ENCODE results near the gene LZTS2.
A peak's percentile ranks its signal among the peaks of the same experiment; 100 is the strongest.

The LZTS2 gene

DNA sequence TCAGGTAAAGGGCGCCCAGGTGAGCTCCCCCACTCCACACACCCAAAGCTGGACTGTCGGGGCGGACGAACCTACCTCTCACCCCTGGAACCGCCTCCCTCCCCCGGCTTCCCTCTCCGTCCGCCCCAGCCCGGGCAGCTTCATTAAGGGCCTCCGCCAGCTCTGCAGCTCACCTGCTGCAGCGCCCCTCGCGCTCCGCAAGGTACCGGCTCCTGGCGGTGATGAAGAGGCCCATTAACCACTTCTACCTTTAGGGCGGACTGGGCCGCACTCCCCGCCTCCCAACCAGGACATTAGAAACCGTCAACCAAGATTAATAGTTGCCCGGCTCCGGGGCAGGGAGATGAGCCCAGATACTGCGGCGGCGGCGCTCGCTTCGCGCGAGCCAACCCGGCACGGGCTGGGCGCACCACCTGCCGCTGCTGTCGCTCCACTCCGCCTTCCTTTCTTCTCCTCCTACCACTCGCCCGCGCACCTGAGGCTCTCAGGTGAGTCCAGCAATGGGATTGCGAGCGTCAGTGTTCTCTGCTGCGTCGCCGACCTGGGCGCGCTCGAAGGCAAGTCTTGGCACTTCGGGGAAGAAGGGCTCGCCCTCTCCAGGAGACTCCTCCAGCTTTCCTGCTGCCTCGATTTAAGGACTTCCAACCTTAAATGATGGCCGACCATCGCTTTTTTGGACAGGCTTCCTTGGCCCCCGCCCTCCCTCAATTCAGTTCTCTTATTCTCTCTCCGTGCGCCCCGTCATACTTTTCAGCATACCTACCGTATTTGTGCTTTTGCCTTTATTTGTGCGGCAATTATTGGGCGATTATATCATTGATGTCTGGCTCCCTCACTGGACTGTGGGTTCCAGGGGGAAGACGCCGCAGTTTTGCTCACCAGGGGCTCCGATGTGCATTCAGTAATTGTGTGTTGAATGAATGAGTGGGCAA, 48.6 kb downstream of the LZTS2 start:
- DNase-seq (ENCODE audit: low read depth): no peak
- TF ChIP-seq, protein P1, sequence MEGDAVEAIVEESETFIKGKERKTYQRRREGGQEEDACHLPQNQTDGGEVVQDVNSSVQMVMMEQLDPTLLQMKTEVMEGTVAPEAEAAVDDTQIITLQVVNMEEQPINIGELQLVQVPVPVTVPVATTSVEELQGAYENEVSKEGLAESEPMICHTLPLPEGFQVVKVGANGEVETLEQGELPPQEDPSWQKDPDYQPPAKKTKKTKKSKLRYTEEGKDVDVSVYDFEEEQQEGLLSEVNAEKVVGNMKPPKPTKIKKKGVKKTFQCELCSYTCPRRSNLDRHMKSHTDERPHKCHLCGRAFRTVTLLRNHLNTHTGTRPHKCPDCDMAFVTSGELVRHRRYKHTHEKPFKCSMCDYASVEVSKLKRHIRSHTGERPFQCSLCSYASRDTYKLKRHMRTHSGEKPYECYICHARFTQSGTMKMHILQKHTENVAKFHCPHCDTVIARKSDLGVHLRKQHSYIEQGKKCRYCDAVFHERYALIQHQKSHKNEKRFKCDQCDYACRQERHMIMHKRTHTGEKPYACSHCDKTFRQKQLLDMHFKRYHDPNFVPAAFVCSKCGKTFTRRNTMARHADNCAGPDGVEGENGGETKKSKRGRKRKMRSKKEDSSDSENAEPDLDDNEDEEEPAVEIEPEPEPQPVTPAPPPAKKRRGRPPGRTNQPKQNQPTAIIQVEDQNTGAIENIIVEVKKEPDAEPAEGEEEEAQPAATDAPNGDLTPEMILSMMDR (IDR thresholded peaks at IDR 0.05; ENCODE audit: control insufficient read depth, extremely low read depth, insufficient read depth): no peak
- H3K4me3 ChIP-seq (ENCODE audit: low read depth, low read length): no peak overlapping the region

DNA sequence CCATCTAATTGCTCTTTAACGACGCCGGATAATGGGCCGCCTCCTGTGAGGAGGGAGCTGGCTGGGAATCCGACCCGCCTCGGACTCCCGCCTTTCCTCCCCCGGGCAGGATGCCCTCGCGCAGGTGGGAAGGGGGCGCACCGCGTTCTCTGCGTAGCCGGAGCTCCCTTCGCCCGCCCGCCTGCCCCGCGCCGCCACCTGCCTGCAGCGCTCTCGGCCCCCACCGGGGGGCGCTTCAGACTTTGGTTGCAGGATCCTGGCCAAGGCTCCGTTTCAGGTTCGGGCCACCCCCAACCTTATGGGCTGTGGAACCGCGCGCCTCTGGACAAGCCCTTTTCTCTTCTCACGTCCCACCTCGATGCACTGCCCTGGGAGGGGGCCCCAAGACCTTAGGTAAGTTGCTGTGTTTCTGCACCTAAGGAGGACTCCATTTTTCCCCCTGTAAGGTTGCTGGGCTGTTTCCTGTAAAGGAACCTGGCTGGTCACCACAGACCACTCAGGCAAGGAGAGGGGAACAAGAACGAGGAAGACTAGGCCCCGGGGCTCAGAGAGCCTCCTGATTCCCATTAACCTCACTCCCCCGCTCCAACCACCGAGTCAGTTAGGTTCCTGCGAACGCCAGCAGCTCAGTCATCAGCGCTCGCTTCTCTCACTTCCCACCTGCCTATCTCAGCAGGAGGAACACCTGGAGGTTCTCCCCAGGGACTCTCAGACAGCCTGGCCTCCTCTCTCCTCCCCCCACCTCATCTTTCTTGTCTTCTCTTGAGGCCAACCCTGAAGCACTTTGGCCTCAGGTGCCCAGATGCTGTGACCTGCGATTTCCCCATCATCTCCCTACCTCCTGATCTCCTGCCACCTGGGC, 50.8 kb downstream of the LZTS2 start:
- H3K4me3 ChIP-seq (ENCODE audit: low read depth, low read length): peak overlapping the region; percentile 39
- TF ChIP-seq, protein P1 (IDR thresholded peaks at IDR 0.05; ENCODE audit: control insufficient read depth, extremely low read depth, insufficient read depth): peak; percentile 54
- no peak for DNase-seq (ENCODE audit: low read depth)

- TF ChIP-seq, protein P1 (IDR thresholded peaks at IDR 0.05; ENCODE audit: control insufficient read depth, extremely low read depth, insufficient read depth): no peak
- H3K4me3 ChIP-seq (ENCODE audit: low read depth, low read length): no peak overlapping the region
- DNase-seq (ENCODE audit: low read depth): no peak
These were observed 52.7 kb downstream of the LZTS2 start for GRCh38 chr10:101052285-101052684.

DNA sequence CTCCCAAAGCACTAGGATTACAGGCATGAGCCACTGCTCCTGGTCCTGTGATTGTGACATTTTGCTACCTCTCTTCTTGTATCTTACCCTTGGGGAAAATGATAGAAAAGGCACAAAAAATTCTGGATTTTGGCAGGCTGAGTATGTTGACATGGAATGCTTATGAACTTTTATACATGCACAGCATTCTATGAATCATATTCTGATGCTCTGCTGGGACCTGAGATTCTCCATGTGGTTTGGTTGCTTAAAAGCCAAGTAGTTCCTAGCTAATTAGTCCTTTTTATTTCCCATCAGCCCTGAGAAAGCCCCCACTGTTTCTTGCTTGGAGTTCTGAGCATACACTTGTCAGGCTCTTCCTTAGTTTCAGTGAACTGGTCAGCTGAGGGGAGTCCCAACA, 53.9 kb downstream of the LZTS2 start:
- TF ChIP-seq, protein P1 (IDR thresholded peaks at IDR 0.05; ENCODE audit: control insufficient read depth, extremely low read depth, insufficient read depth): no peak
- H3K4me3 ChIP-seq (ENCODE audit: low read depth, low read length): no peak overlapping the region
- DNase-seq (ENCODE audit: low read depth): no peak

GRCh38 chr10:101054351-101054750, 54.7 kb downstream of the LZTS2 start:
- TF ChIP-seq, protein P1 (IDR thresholded peaks at IDR 0.05; ENCODE audit: control insufficient read depth, extremely low read depth, insufficient read depth): no peak
- no peak for DNase-seq (ENCODE audit: low read depth)
- H3K4me3 ChIP-seq (ENCODE audit: low read depth, low read length): no peak overlapping the region

DNA sequence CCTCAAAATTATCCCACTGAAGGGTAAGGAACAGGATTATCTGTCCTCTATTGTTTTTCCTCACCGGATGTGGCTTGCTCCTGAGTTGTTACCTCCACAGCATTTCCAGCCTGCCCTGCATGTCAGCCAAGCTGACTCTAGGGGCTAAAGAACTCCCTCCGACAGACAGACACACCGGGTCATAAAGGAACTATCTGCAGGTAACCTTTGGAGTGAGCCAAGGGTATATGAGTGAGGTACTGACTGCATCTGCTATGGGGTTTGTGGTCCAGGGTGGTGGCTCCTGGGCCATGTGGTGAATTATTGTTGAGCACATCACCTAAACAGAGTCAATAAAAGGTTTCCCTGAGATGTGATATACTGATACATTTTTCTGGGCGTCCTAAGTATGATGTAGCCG, 55.3 kb downstream of the LZTS2 start:
- TF ChIP-seq, protein P1 (IDR thresholded peaks at IDR 0.05; ENCODE audit: control insufficient read depth, extremely low read depth, insufficient read depth): no peak

More for the DNA sequence above, 55.3 kb downstream of the LZTS2 start:
- H3K4me3 ChIP-seq (ENCODE audit: low read depth, low read length): no peak overlapping the region
- no peak for DNase-seq (ENCODE audit: low read depth)

Measured in LNCaP clone FGC (cell line).